Transverse colon (tissue), 4 donors: ENCODE measurements around the gene NPR3. TPM values are rescaled to one million over a fixed set of nuclear protein-coding genes. Genes with fewer than 3 reads are reported as not detected.

Source experiments
- DNase-seq: peaks from one replicate; pipeline ENCODE4 v3.0.0-alpha.2; 2019
- H3K27ac ChIP-seq, 4 donors: fragments of 200-600 bp; sonication (generic); 2 replicates each; pipeline ENCODE4 v1.5.1; 2016 to 2018; ENCODE audit warnings: inconsistent platforms in 4 of 4
- H3K27me3 ChIP-seq: fragments of 200-600 bp; sonication (generic); 2 replicates; pipeline ENCODE4 v1.5.1; 2017; ENCODE audit warnings: inconsistent platforms
- H3K36me3 ChIP-seq, 4 donors: fragments of 200-600 bp; sonication (generic); 2 replicates each; pipeline ENCODE4 v1.5.1; 2017 to 2019; ENCODE audit warnings: inconsistent platforms in 4 of 4
- H3K4me1 ChIP-seq, 4 donors: fragments of 200-600 bp; sonication (generic); 2 replicates each; pipeline ENCODE4 v1.5.1; 2017 to 2020; ENCODE audit warnings: inconsistent platforms in 4 of 4
- H3K4me3 ChIP-seq, 4 donors: fragments of 200-600 bp; sonication (generic); 1 replicate in 1 of 4; 2 replicates in 3 of 4; pipeline versions ENCODE4 v1.5.1 to v1.6.1; 2017 to 2019; ENCODE audit warnings: inconsistent platforms in 4 of 4
- H3K9me3 ChIP-seq, 2 donors: fragments of 200-600 bp; sonication (generic); 2 replicates each; pipeline ENCODE4 v1.5.1; 2017 to 2019; ENCODE audit warnings: inconsistent platforms in 2 of 2
- CTCF ChIP-seq, 5 experiments: fragments of 200-600 bp in 3 of 5; fragments of 450-650 bp in 2 of 5; sonication (generic) in 3 of 5; IDR thresholded peaks; 1 replicate in 2 of 5; 2 replicates in 3 of 5; pipeline ENCODE4 v1.5.1; 2016 to 2017; ENCODE audit warnings: antibody characterized with exemption in 5 of 5, inconsistent platforms in 3 of 5, mild to moderate bottlenecking in 2 of 5, moderate library complexity in 1 of 5
- EP300 ChIP-seq: sonication (generic); formaldehyde crosslinking; IDR thresholded peaks from one replicate; pipeline ENCODE4 v1.6.1; 2017; ENCODE audit warnings: antibody characterized with exemption, low read depth
- POLR2A ChIP-seq: fragments of 450-650 bp; IDR thresholded peaks from one replicate; pipeline ENCODE4 v1.6.1; 2016; ENCODE audit warnings: antibody characterized with exemption, mild to moderate bottlenecking, moderate library complexity
- POLR2AphosphoS5 ChIP-seq, 3 donors: sonication (generic); formaldehyde crosslinking; IDR thresholded peaks; one replicate each; pipeline ENCODE4 v1.6.1; 2016; ENCODE audit warnings: antibody characterized with exemption in 3 of 3
- WGBS, 2 donors: methylation state at CpG; one replicate each; pipeline ENCODE4 v1.1.5; 2018; ENCODE audit warnings: low coverage in 1 of 2; 5-methylcytosine and 5-hydroxymethylcytosine counted together
- in situ Hi-C, 4 donors: fragments of 200-750 bp; cut with MboI; loops; one replicate each; pipeline versions ENCODE4 v1.15.0 to v1.15.1; 2017; ENCODE audit warnings: low sequenced_read_pairs in 3 of 4, low pct_ligation_motif_present in 1 of 4, low pct_unique_long_range_greater_than_20kb in 1 of 4
- intact Hi-C: fragments of 100-400 bp; cut with DNase I; formaldehyde crosslinking; loops from one replicate; pipeline ENCODE4 v1.15.1; 2023; ENCODE audit warnings: low total_unique reads
- total RNA-seq, 4 donors: library from RNA; depleted of rRNA; stranded (reverse); fragments of >200 nt; gene quantifications; one replicate each; pipeline ENCODE4 v1.1.0, GENCODE V29; 2016

The NPR3 gene
- total RNA-seq, 4 donors from 2014 or later, result 0.60 to 19.8 (median 3.8) TPM

- no peaks in the 10 kb centered on the region for H3K4me1 ChIP-seq
- H3K27me3 ChIP-seq, result no peaks in the 10 kb centered on the region
- intact Hi-C loops (no loop called here), in situ Hi-C loops (no loop called here)
- TF ChIP-seq POLR2A (no peak), CTCF (IDR thresholded peaks at IDR 0.05) (no peak), EP300 (no peak), POLR2AphosphoS5 (IDR thresholded peaks at IDR 0.05) (no peak)
- H3K4me3 ChIP-seq, result no peak overlapping the region
- no peak overlapping the region for H3K27ac ChIP-seq
- H3K36me3 ChIP-seq, result no peaks in the 10 kb centered on the region
- H3K9me3 ChIP-seq, result no peaks in the 10 kb centered on the region
- no peak for DNase-seq
Measured at GRCh38 chr5:32814620-32815019, 103.5 kb downstream of the NPR3 start.

GRCh38 chr5:32827981-32828380 lies 116.9 kb downstream of the NPR3 start:
- intact Hi-C loops, result no loop called here
- Histone ChIP-seq H3K27ac (no peak overlapping the region), H3K36me3 (no peaks in the 10 kb centered on the region), H3K4me3 (no peak overlapping the region), H3K27me3 (no peaks in the 10 kb centered on the region), H3K4me1 (no peaks in the 10 kb centered on the region), H3K9me3 (no peaks in the 10 kb centered on the region)
- TF ChIP-seq EP300, result no peak
- TF ChIP-seq POLR2AphosphoS5 (IDR thresholded peaks at IDR 0.05), result no peak
- TF ChIP-seq CTCF (IDR thresholded peaks at IDR 0.05), result no peak
- TF ChIP-seq POLR2A, result no peak
- in situ Hi-C loops, result no loop called here
- WGBS, 2 donors, result 79% methylated on average over 1 of the region's 1 CpG; no CpG with 5 or more reads in 1 of the 2 donors
- no peak for DNase-seq

- 71 to 88% methylated on average over 2 of the region's 2 CpGs for WGBS, 2 donors
- H3K9me3 ChIP-seq, result no peaks in the 10 kb centered on the region
- H3K4me1 ChIP-seq, result no peaks in the 10 kb centered on the region
- no peaks in the 10 kb centered on the region for H3K27me3 ChIP-seq
- intact Hi-C loops (no loop called here), in situ Hi-C loops (no loop called here)
- TF ChIP-seq POLR2A (no peak), POLR2AphosphoS5 (IDR thresholded peaks at IDR 0.05) (no peak), EP300 (no peak), CTCF (IDR thresholded peaks at IDR 0.05) (no peak)
- no peak for DNase-seq
- no peak overlapping the region for H3K4me3 ChIP-seq
- H3K27ac ChIP-seq, result no peak overlapping the region
- no peaks in the 10 kb centered on the region for H3K36me3 ChIP-seq
Measured at GRCh38 chr5:32828492-32828891, 117.4 kb downstream of the NPR3 start.

GRCh38 chr5:32831624-32832023 lies 120.5 kb downstream of the NPR3 start:
- no peak for TF ChIP-seq EP300
- no peaks in the 10 kb centered on the region for H3K27me3 ChIP-seq
- H3K4me1 ChIP-seq, result no peaks in the 10 kb centered on the region
- WGBS, 2 donors, result 64% methylated on average over 1 of the region's 1 CpG; no CpG with 5 or more reads in 1 of the 2 donors
- no peak for DNase-seq
- intact Hi-C loops (no loop called here), in situ Hi-C loops (no loop called here)
- H3K9me3 ChIP-seq, result no peaks in the 10 kb centered on the region
- H3K27ac ChIP-seq, result no peak overlapping the region
- H3K36me3 ChIP-seq, result no peaks in the 10 kb centered on the region
- H3K4me3 ChIP-seq, result no peak overlapping the region

- Histone ChIP-seq H3K4me1 (no peaks in the 10 kb centered on the region), H3K27me3 (no peaks in the 10 kb centered on the region), H3K9me3 (no peaks in the 10 kb centered on the region), H3K36me3 (no peaks in the 10 kb centered on the region), H3K27ac (no peak overlapping the region), H3K4me3 (no peak overlapping the region)
- intact Hi-C loops, result no loop called here
- in situ Hi-C loops, result no loop called here
- TF ChIP-seq CTCF (IDR thresholded peaks at IDR 0.05) (no peak), POLR2A (no peak), EP300 (no peak), POLR2AphosphoS5 (IDR thresholded peaks at IDR 0.05) (no peak)
- no peak for DNase-seq
- WGBS, 2 donors, result 76% methylated on average over 1 of the region's 1 CpG; no CpG with 5 or more reads in 1 of the 2 donors
Measured at GRCh38 chr5:32833127-32833526, 122.0 kb downstream of the NPR3 start.
